ENCODE results near the gene ZNF217. TPM values are rescaled to one million over a fixed set of nuclear protein-coding genes. Genes with fewer than 3 reads are reported as not detected.

ZNF217 gene
- total RNA-seq, 1 experiment from 2014 or later = 33.8 TPM

GRCh38 chr20:53643031-53643832 lies 49.6 kb upstream of the ZNF217 start (continued):
- TF ChIP-seq, protein P1, sequence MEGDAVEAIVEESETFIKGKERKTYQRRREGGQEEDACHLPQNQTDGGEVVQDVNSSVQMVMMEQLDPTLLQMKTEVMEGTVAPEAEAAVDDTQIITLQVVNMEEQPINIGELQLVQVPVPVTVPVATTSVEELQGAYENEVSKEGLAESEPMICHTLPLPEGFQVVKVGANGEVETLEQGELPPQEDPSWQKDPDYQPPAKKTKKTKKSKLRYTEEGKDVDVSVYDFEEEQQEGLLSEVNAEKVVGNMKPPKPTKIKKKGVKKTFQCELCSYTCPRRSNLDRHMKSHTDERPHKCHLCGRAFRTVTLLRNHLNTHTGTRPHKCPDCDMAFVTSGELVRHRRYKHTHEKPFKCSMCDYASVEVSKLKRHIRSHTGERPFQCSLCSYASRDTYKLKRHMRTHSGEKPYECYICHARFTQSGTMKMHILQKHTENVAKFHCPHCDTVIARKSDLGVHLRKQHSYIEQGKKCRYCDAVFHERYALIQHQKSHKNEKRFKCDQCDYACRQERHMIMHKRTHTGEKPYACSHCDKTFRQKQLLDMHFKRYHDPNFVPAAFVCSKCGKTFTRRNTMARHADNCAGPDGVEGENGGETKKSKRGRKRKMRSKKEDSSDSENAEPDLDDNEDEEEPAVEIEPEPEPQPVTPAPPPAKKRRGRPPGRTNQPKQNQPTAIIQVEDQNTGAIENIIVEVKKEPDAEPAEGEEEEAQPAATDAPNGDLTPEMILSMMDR (IDR thresholded peaks at IDR 0.05 in 2 of 3, conservative IDR thresholded peaks at IDR 0.05 in 1 of 3; ENCODE audit: borderline replicate concordance in 1 of 3, insufficient read depth in 1 of 3, low read depth in 2 of 3, low read length in 2 of 3) = no peak
- TF ChIP-seq ELF1 (IDR thresholded peaks at IDR 0.05; ENCODE audit: borderline replicate concordance, low read depth) (no peak), SRF (IDR thresholded peaks at IDR 0.05; ENCODE audit: low read depth) (peak; percentile 55; the same call in 1 of the 2 replicates), SP1 (IDR thresholded peaks at IDR 0.05; ENCODE audit: low read depth) (peak; percentile 75)
- TF ChIP-seq, protein P2, sequence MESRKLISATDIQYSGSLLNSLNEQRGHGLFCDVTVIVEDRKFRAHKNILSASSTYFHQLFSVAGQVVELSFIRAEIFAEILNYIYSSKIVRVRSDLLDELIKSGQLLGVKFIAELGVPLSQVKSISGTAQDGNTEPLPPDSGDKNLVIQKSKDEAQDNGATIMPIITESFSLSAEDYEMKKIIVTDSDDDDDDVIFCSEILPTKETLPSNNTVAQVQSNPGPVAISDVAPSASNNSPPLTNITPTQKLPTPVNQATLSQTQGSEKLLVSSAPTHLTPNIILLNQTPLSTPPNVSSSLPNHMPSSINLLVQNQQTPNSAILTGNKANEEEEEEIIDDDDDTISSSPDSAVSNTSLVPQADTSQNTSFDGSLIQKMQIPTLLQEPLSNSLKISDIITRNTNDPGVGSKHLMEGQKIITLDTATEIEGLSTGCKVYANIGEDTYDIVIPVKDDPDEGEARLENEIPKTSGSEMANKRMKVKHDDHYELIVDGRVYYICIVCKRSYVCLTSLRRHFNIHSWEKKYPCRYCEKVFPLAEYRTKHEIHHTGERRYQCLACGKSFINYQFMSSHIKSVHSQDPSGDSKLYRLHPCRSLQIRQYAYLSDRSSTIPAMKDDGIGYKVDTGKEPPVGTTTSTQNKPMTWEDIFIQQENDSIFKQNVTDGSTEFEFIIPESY (IDR thresholded peaks at IDR 0.05; ENCODE audit: extremely low read depth, insufficient replicate concordance, low read length) = no peak
